CD14-positive monocyte (primary cell): ENCODE results near the gene EXD3. TPM values are rescaled to one million over a fixed set of nuclear protein-coding genes. Genes with fewer than 3 reads are reported as not detected.

Experiments used
- DNase-seq, 3 donors: peaks; one replicate each; pipeline ENCODE4 v3.0.0-alpha.2; 2011 to 2022
- H2AFZ ChIP-seq: 2 replicates; pipeline ENCODE4 v1.6.0; 2012; ENCODE audit warnings: mild to moderate bottlenecking, low read depth, low read length, inconsistent platforms; ENCODE audit not compliant: insufficient read depth, poor library complexity, severe bottlenecking
- H3K27ac ChIP-seq, 2 donors: 1 replicate in 1 of 2; 2 replicates in 1 of 2; pipeline ENCODE4 v1.5.1; 2012 to 2013; ENCODE audit warnings: low read length in 2 of 2, control low read depth in 1 of 2, inconsistent platforms in 1 of 2, low read depth in 1 of 2, mild to moderate bottlenecking in 1 of 2
- H3K27me3 ChIP-seq, 2 donors: one replicate each; pipeline versions ENCODE4 v1.6.0 to v1.6.1; 2011 to 2013; ENCODE audit warnings: low read length in 2 of 2; ENCODE audit not compliant: control insufficient read depth in 2 of 2, insufficient read depth in 2 of 2
- H3K36me3 ChIP-seq, 2 donors: replicated peaks in 1 of 2; 1 replicate in 1 of 2; 2 replicates in 1 of 2; pipeline versions ENCODE4 v1.5.1 to v1.6.1; 2012 to 2013; ENCODE audit warnings: low read length in 2 of 2, control low read depth in 1 of 2, inconsistent platforms in 1 of 2, mild to moderate bottlenecking in 1 of 2; ENCODE audit not compliant: insufficient read depth in 2 of 2, control insufficient read depth in 1 of 2
- H3K4me1 ChIP-seq, 2 donors: 1 replicate in 1 of 2; 2 replicates in 1 of 2; pipeline versions ENCODE4 v1.5.1 to v1.6.1; 2012 to 2013; ENCODE audit warnings: low read length in 2 of 2, control low read depth in 1 of 2, inconsistent platforms in 1 of 2, mild to moderate bottlenecking in 1 of 2, moderate library complexity in 1 of 2; ENCODE audit not compliant: insufficient read depth in 2 of 2, control insufficient read depth in 1 of 2
- H3K4me2 ChIP-seq: replicated peaks from 2 replicates; pipeline ENCODE3; 2012; ENCODE audit warnings: low read length, moderate library complexity, mild to moderate bottlenecking; ENCODE audit not compliant: poor library complexity, severe bottlenecking; ENCODE audit errors: extremely low read depth
- H3K4me3 ChIP-seq, 3 experiments: fragments of 200-600 bp in 1 of 3; sonication (generic) in 1 of 3; replicated peaks in 1 of 3; 1 replicate in 2 of 3; 2 replicates in 1 of 3; pipeline ENCODE4 v1.5.1; 2011 to 2013; ENCODE audit warnings: low read length in 3 of 3, mild to moderate bottlenecking in 3 of 3, control low read depth in 2 of 3, low read depth in 2 of 3, inconsistent platforms in 1 of 3, moderate library complexity in 1 of 3
- H3K79me2 ChIP-seq: 2 replicates; pipeline ENCODE4 v1.6.0; 2012; ENCODE audit warnings: mild to moderate bottlenecking, control low read depth, inconsistent platforms, low read length, moderate library complexity; ENCODE audit not compliant: insufficient read depth
- H3K9ac ChIP-seq: 2 replicates; pipeline ENCODE4 v1.6.0; 2017; ENCODE audit warnings: low read length, mild to moderate bottlenecking; ENCODE audit not compliant: insufficient read depth, poor library complexity, severe bottlenecking
- H3K9me3 ChIP-seq, 2 donors: replicated peaks in 1 of 2; 1 replicate in 1 of 2; 2 replicates in 1 of 2; pipeline versions ENCODE4 v1.5.1 to v1.6.1; 2012 to 2013; ENCODE audit warnings: low read length in 2 of 2, control low read depth in 1 of 2; ENCODE audit not compliant: control insufficient read depth in 1 of 2, insufficient read depth in 1 of 2
- H4K20me1 ChIP-seq: 2 replicates; pipeline ENCODE4 v1.6.0; 2012; ENCODE audit warnings: mild to moderate bottlenecking, low read length, control low read depth, moderate library complexity; ENCODE audit not compliant: insufficient read depth
- H3K27ac Mint-ChIP-seq, 7 donors: one replicate each; pipeline ENCODE4 v1.8.0; 2020; ENCODE audit warnings: mild to moderate bottlenecking in 7 of 7, mixed read lengths in 7 of 7, moderate library complexity in 6 of 7, inconsistent platforms in 2 of 7
- H3K27me3 Mint-ChIP-seq, 3 donors: one replicate each; pipeline ENCODE4 v1.8.0; 2021 to 2022; ENCODE audit warnings: low read depth in 3 of 3, mild to moderate bottlenecking in 3 of 3, mixed read lengths in 3 of 3, moderate library complexity in 3 of 3, inconsistent platforms in 1 of 3
- H3K36me3 Mint-ChIP-seq, 2 donors: one replicate each; pipeline ENCODE4 v1.8.0; 2020; ENCODE audit warnings: mixed read lengths in 2 of 2, inconsistent platforms in 1 of 2, mild to moderate bottlenecking in 1 of 2
- H3K4me1 Mint-ChIP-seq: one replicate; pipeline ENCODE4 v1.8.0; 2020; ENCODE audit warnings: mild to moderate bottlenecking, mixed read lengths
- H3K4me3 Mint-ChIP-seq, 2 donors: one replicate each; pipeline ENCODE4 v1.8.0; 2020; ENCODE audit warnings: mild to moderate bottlenecking in 2 of 2, mixed read lengths in 2 of 2, moderate library complexity in 1 of 2
- H3K9me3 Mint-ChIP-seq, 7 donors: one replicate each; pipeline ENCODE4 v1.8.0; 2020 to 2022; ENCODE audit warnings: mixed read lengths in 7 of 7, mild to moderate bottlenecking in 6 of 7, moderate library complexity in 6 of 7, inconsistent platforms in 2 of 7
- CTCF ChIP-seq: fragments of 200-600 bp; IDR thresholded peaks from one replicate; pipeline ENCODE4 v1.8.0; 2022; ENCODE audit warnings: antibody characterized with exemption, mild to moderate bottlenecking
- WGBS: methylation state at CpG from one replicate; pipeline ENCODE4 v1.1.5; 2013; ENCODE audit warnings: missing lambda C conversion rate; ENCODE audit not compliant: insufficient coverage; 5-methylcytosine and 5-hydroxymethylcytosine counted together
- intact Hi-C, 2 donors: fragments of 100-400 bp; cut with micrococcal nuclease; formaldehyde crosslinking; loops; one replicate each; pipeline versions ENCODE4 v1.15.0 to v1.15.1; 2023
- polyA plus RNA-seq, 3 donors: library from polyadenylated mRNA; depleted of rRNA in 1 of 3; unstranded in 2 of 3; stranded (reverse) in 1 of 3; fragments of 300-500 nt in 2 of 3; fragments of >200 nt in 1 of 3; fragmentation: Illumina TruSeq in 2 of 3; gene quantifications; 1 replicate in 2 of 3; 2 replicates in 1 of 3; pipeline ENCODE4 v1.2.3, GENCODE V29; 2012 to 2021

Gene EXD3
- polyA plus RNA-seq, 3 donors = 2.0 to 10.8 (median 3.0) TPM

GRCh38 chr9:137318602-137319001 is 104.4 kb downstream of the EXD3 start:
- no peak overlapping the region for H3K9ac ChIP-seq
- no peak overlapping the region for H3K4me3 ChIP-seq
- Mint-ChIP-seq H3K4me3 (no peak overlapping the region), H3K27me3 (peaks cover 2 to 21% (median 4%) of the 10 kb centered on the region in 3 donors), H3K36me3 (no peaks in the 10 kb centered on the region), H3K9me3 (peaks cover 0 to 3% (median 1%) of the 10 kb centered on the region in 7 donors), H3K27ac (no peak overlapping the region), H3K4me1 (peaks cover 5% of the 10 kb centered on the region)
- no peaks in the 10 kb centered on the region for H3K9me3 ChIP-seq
- no peak overlapping the region for H2AFZ ChIP-seq
- H3K36me3 ChIP-seq = no peaks in the 10 kb centered on the region
- H3K79me2 ChIP-seq = no peaks in the 10 kb centered on the region
- WGBS = 89% methylated on average over 15 of the region's 18 CpGs
- TF ChIP-seq CTCF = no peak
- peaks cover 17 to 24% of the 10 kb centered on the region in 2 donors for H3K4me1 ChIP-seq
- no peak overlapping the region for H3K27ac ChIP-seq
- H3K27me3 ChIP-seq = peaks cover 0 to 20% of the 10 kb centered on the region in 2 donors
- intact Hi-C loops = no loop called here
- no peak for DNase-seq
- H4K20me1 ChIP-seq = no peaks in the 10 kb centered on the region
- H3K4me2 ChIP-seq = no peak overlapping the region

GRCh38 chr9:137317718-137318511 is 105.0 kb downstream of the EXD3 start:
- 93% methylated on average over 14 of the region's 24 CpGs for WGBS
- intact Hi-C loops = no loop called here
- peaks cover 5% of the 10 kb centered on the region for H3K4me1 Mint-ChIP-seq

More at GRCh38 chr9:137317718-137318511, 105.0 kb downstream of the EXD3 start:
- Mint-ChIP-seq H3K9me3 (peaks cover 0 to 3% (median 1%) of the 10 kb centered on the region in 7 donors), H3K27ac (no peak overlapping the region), H3K4me3 (no peak overlapping the region), H3K36me3 (no peaks in the 10 kb centered on the region), H3K27me3 (peaks cover 2 to 21% (median 4%) of the 10 kb centered on the region in 3 donors)
- peaks cover 17 to 24% of the 10 kb centered on the region in 2 donors for H3K4me1 ChIP-seq
- H3K4me3 ChIP-seq = no peak overlapping the region
- no peak overlapping the region for H3K9ac ChIP-seq
- H3K79me2 ChIP-seq = no peaks in the 10 kb centered on the region
- no peak for DNase-seq
- H3K27ac ChIP-seq = no peak overlapping the region
- H3K4me2 ChIP-seq = no peak overlapping the region
- no peak for TF ChIP-seq CTCF
- H4K20me1 ChIP-seq = no peaks in the 10 kb centered on the region
- H3K36me3 ChIP-seq = no peaks in the 10 kb centered on the region
- no peak overlapping the region for H2AFZ ChIP-seq
- peaks cover 0 to 20% of the 10 kb centered on the region in 2 donors for H3K27me3 ChIP-seq
- H3K9me3 ChIP-seq = no peaks in the 10 kb centered on the region
